ENCODE data around the gene MUC2. TPM values are rescaled to one million over a fixed set of nuclear protein-coding genes. Genes with fewer than 3 reads are reported as not detected.
A peak's percentile ranks its signal among the peaks of the same experiment; 100 is the strongest.

Gene MUC2
- total RNA-seq, 1 donor from 2014 or later: not detected

DNA sequence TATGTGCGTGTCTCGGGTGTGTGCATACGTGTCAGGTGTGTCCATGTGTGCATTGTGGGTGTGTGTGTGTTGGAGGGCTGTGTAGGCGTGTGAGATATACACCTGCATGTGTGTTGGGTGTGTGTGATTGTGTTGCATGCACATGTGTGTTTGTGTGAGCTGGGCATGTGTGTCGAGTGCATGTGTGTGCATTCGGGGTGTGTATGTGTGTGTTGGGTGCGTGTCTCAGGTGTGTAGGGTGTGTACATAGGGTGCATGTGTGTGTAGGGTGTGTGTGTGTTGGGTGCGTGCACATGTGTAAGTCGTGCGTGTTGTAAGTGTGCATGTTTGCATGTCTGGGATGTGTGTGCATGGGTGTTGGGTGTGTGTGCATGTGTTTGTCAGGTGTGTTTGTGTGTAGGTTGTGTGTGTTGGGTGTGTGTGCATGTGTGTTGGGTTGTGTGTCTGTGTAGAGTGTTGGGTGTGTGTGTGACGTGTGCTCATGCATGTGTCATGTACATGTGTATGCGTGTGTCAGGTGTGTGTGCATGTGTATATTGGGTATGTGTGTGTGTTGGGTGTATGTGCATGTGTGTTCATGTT lies 42.3 kb upstream of the MUC2 start:
- TF ChIP-seq, protein P1, sequence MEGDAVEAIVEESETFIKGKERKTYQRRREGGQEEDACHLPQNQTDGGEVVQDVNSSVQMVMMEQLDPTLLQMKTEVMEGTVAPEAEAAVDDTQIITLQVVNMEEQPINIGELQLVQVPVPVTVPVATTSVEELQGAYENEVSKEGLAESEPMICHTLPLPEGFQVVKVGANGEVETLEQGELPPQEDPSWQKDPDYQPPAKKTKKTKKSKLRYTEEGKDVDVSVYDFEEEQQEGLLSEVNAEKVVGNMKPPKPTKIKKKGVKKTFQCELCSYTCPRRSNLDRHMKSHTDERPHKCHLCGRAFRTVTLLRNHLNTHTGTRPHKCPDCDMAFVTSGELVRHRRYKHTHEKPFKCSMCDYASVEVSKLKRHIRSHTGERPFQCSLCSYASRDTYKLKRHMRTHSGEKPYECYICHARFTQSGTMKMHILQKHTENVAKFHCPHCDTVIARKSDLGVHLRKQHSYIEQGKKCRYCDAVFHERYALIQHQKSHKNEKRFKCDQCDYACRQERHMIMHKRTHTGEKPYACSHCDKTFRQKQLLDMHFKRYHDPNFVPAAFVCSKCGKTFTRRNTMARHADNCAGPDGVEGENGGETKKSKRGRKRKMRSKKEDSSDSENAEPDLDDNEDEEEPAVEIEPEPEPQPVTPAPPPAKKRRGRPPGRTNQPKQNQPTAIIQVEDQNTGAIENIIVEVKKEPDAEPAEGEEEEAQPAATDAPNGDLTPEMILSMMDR (IDR thresholded peaks at IDR 0.05): no peak
- no peak for TF ChIP-seq EZH2phosphoT487 (IDR thresholded peaks at IDR 0.05)
- TF ChIP-seq EZH2 (IDR thresholded peaks at IDR 0.05): no peak
- no peak for DNase-seq (ENCODE audit: low spot score)
- Mint-ChIP-seq H3K9me3 (no peaks in the 10 kb centered on the region), H3K4me1 (no peaks in the 10 kb centered on the region), H3K4me3 (peak overlapping the region; percentile 2), H3K36me3 (peaks cover 2% of the 10 kb centered on the region), H3K27ac (peak overlapping the region; percentile 9), H3K27me3 (ENCODE audit: insufficient read depth, low read depth) (peaks cover 6% of the 10 kb centered on the region)
- Histone ChIP-seq H3K9ac (no peak overlapping the region), H3K27me3 (no peaks in the 10 kb centered on the region), H3K4me2 (no peak overlapping the region), H4K20me1 (ENCODE audit: low read depth) (no peaks in the 10 kb centered on the region), H3K4me3 (no peak overlapping the region), H3K36me3 (no peaks in the 10 kb centered on the region), H3K4me1 (peaks cover 12% of the 10 kb centered on the region), H3K79me2 (ENCODE audit: low read depth) (no peaks in the 10 kb centered on the region), H3K9me3 (ENCODE audit: low read depth) (no peaks in the 10 kb centered on the region), H3F3A (ENCODE audit: low read depth) (no peaks in the 10 kb centered on the region), H2AFZ (replicated peaks) (no peak overlapping the region), H3K27ac (no peak overlapping the region)

- H3K27me3 Mint-ChIP-seq (ENCODE audit: insufficient read depth, low read depth): peaks cover 6% of the 10 kb centered on the region
- H3K36me3 Mint-ChIP-seq: peaks cover 2% of the 10 kb centered on the region
- Histone ChIP-seq H3K27me3 (no peaks in the 10 kb centered on the region), H3K36me3 (no peaks in the 10 kb centered on the region), H4K20me1 (ENCODE audit: low read depth) (no peaks in the 10 kb centered on the region), H3K27ac (no peak overlapping the region), H3K9ac (no peak overlapping the region), H3F3A (ENCODE audit: low read depth) (no peaks in the 10 kb centered on the region), H2AFZ (replicated peaks) (no peak overlapping the region), H3K4me1 (peaks cover 12% of the 10 kb centered on the region), H3K79me2 (ENCODE audit: low read depth) (no peaks in the 10 kb centered on the region), H3K9me3 (ENCODE audit: low read depth) (no peaks in the 10 kb centered on the region), H3K4me2 (no peak overlapping the region), H3K4me3 (no peak overlapping the region)
- TF ChIP-seq, protein P1 (IDR thresholded peaks at IDR 0.05): no peak
- TF ChIP-seq EZH2phosphoT487 (IDR thresholded peaks at IDR 0.05): no peak
- TF ChIP-seq EZH2 (IDR thresholded peaks at IDR 0.05): no peak
- no peak overlapping the region for H3K4me3 Mint-ChIP-seq
- no peak overlapping the region for H3K27ac Mint-ChIP-seq
- no peak for DNase-seq (ENCODE audit: low spot score)
- H3K9me3 Mint-ChIP-seq: no peaks in the 10 kb centered on the region
- no peaks in the 10 kb centered on the region for H3K4me1 Mint-ChIP-seq
These were observed 41.5 kb upstream of the MUC2 start for GRCh38 chr11:1033016-1033798.

DNA sequence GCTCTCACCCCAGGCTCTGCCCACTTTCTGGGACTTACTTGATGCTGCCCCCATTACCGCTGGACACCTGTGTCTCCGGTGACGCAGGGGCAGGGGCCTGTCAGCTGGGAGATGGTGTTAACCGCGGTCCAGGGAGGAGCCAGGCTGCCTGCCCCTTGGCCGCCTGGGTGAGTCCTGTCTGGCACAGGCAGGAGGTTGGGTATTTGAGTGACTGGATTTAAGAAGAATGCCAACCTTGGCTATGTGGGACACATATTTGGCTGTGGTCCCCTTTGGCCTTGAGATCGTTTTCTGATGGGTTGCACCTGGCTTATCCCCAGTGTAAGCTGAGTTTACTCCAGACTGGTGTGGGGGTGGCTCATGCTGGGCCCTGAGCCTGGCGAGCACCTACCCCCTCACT lies 40.7 kb upstream of the MUC2 start:
- Histone ChIP-seq H2AFZ (replicated peaks) (no peak overlapping the region), H3K4me1 (peaks cover 12% of the 10 kb centered on the region), H3K9ac (no peak overlapping the region), H4K20me1 (ENCODE audit: low read depth) (no peaks in the 10 kb centered on the region), H3K79me2 (ENCODE audit: low read depth) (no peaks in the 10 kb centered on the region), H3F3A (ENCODE audit: low read depth) (no peaks in the 10 kb centered on the region), H3K9me3 (ENCODE audit: low read depth) (no peaks in the 10 kb centered on the region), H3K4me3 (no peak overlapping the region), H3K27ac (no peak overlapping the region), H3K27me3 (no peaks in the 10 kb centered on the region), H3K4me2 (no peak overlapping the region), H3K36me3 (no peaks in the 10 kb centered on the region)
- H3K36me3 Mint-ChIP-seq: peaks cover 2% of the 10 kb centered on the region
- H3K9me3 Mint-ChIP-seq: no peaks in the 10 kb centered on the region
- no peak overlapping the region for H3K27ac Mint-ChIP-seq
- TF ChIP-seq, protein P1 (IDR thresholded peaks at IDR 0.05): no peak
- no peak overlapping the region for H3K4me3 Mint-ChIP-seq
- no peak for DNase-seq (ENCODE audit: low spot score)
- no peaks in the 10 kb centered on the region for H3K4me1 Mint-ChIP-seq
- peaks cover 6% of the 10 kb centered on the region for H3K27me3 Mint-ChIP-seq (ENCODE audit: insufficient read depth, low read depth)
